Measurements from ENCODE around the gene CDYL2.

DNA sequence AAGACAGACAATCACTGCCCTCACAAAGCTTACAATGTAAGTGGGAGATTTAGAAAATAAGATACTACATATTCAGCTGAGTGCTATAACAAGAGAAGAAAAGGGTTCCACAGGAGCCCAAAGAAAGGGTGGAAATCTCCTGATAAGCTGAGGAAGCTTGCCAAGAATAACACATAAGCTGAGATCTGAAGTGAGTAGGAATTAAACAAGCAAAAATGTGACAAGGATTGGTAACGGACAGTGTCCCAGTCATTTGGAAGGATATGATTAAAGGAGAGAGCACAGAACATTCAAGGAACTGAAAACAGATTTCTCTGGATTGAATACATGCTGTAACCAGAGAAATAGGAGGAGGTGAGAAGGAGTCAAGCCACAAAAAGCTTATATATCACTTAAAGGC, 13.0 kb downstream of the CDYL2 start:
- TF ChIP-seq EZH2 (IDR thresholded peaks at IDR 0.05; ENCODE audit: insufficient read depth, poor library complexity, severe bottlenecking) = no peak
- no peak for TF ChIP-seq EZH2phosphoT487 (IDR thresholded peaks at IDR 0.05; ENCODE audit: insufficient read depth, low read depth)
